Glutamatergic neuron (in vitro differentiated cells): Measurements from ENCODE around the gene ARHGAP28. TPM values are rescaled to one million over a fixed set of nuclear protein-coding genes. Genes with fewer than 3 reads are reported as not detected.

ENCODE experiments used
- DNase-seq: peaks from one replicate; pipeline ENCODE4 v3.0.0; 2022
- H3K27ac Mint-ChIP-seq: one replicate; pipeline ENCODE4 v1.8.0; 2020; ENCODE audit warnings: mild to moderate bottlenecking, mixed read lengths, inconsistent platforms; ENCODE audit not compliant: unreplicated experiment
- H3K27me3 Mint-ChIP-seq: one replicate; pipeline ENCODE4 v1.8.0; 2020; ENCODE audit warnings: mild to moderate bottlenecking, moderate library complexity, mixed read lengths, inconsistent platforms; ENCODE audit not compliant: unreplicated experiment
- H3K36me3 Mint-ChIP-seq: one replicate; pipeline ENCODE4 v1.8.0; 2020; ENCODE audit warnings: mild to moderate bottlenecking, mixed read lengths, inconsistent platforms; ENCODE audit not compliant: unreplicated experiment
- H3K4me1 Mint-ChIP-seq: one replicate; pipeline ENCODE4 v1.8.0; 2020; ENCODE audit warnings: mild to moderate bottlenecking, low read depth, mixed read lengths, inconsistent platforms; ENCODE audit not compliant: unreplicated experiment
- H3K4me3 Mint-ChIP-seq: one replicate; pipeline ENCODE4 v1.8.0; 2020; ENCODE audit warnings: mild to moderate bottlenecking, mixed read lengths, inconsistent platforms; ENCODE audit not compliant: unreplicated experiment
- H3K9me3 Mint-ChIP-seq: one replicate; pipeline ENCODE4 v1.8.0; 2020; ENCODE audit warnings: mild to moderate bottlenecking, moderate library complexity, mixed read lengths, inconsistent platforms; ENCODE audit not compliant: unreplicated experiment
- CTCF ChIP-seq: fragments of 200-600 bp; sonication (generic); IDR thresholded peaks from one replicate; pipeline ENCODE4 v1.5.0; 2021; ENCODE audit not compliant: partially characterized antibody, unreplicated experiment
- total RNA-seq: library from RNA; stranded (reverse); fragmentation: NEBNext Ultra II Directional; extraction: Animal tissue kit (Norgen Biotek cat#: 25700); gene quantifications from one replicate; pipeline ENCODE4 v1.2.1, GENCODE V29; 2021; ENCODE audit not compliant: unreplicated experiment

Gene ARHGAP28
- total RNA-seq, 1 donor from 2014 or later = 36.8 TPM

- peaks cover 3% of the 10 kb centered on the region for H3K27me3 Mint-ChIP-seq
- no peak for TF ChIP-seq CTCF
- H3K27ac Mint-ChIP-seq = no peak overlapping the region
- no peaks in the 10 kb centered on the region for H3K9me3 Mint-ChIP-seq
- H3K4me1 Mint-ChIP-seq = no peaks in the 10 kb centered on the region
- no peaks in the 10 kb centered on the region for H3K36me3 Mint-ChIP-seq
- DNase-seq = no peak
- H3K4me3 Mint-ChIP-seq = no peak overlapping the region
Measured at GRCh38 chr18:6687676-6688075, 41.8 kb upstream of the ARHGAP28 start.

GRCh38 chr18:6708890-6709289, 20.6 kb upstream of the ARHGAP28 start:
- TF ChIP-seq CTCF = no peak
- H3K4me1 Mint-ChIP-seq = no peaks in the 10 kb centered on the region
- H3K27ac Mint-ChIP-seq = no peak overlapping the region
- H3K36me3 Mint-ChIP-seq = no peaks in the 10 kb centered on the region
- H3K9me3 Mint-ChIP-seq = peaks cover 5% of the 10 kb centered on the region
- H3K4me3 Mint-ChIP-seq = no peak overlapping the region
- DNase-seq = no peak
- H3K27me3 Mint-ChIP-seq = peaks cover 2% of the 10 kb centered on the region

GRCh38 chr18:6711467-6711866, 18.0 kb upstream of the ARHGAP28 start:
- Mint-ChIP-seq H3K4me1 (no peaks in the 10 kb centered on the region), H3K27ac (no peak overlapping the region), H3K4me3 (no peak overlapping the region), H3K27me3 (peaks cover 4% of the 10 kb centered on the region), H3K9me3 (peaks cover 3% of the 10 kb centered on the region), H3K36me3 (no peaks in the 10 kb centered on the region)
- DNase-seq = no peak
- TF ChIP-seq CTCF = no peak

GRCh38 chr18:6712401-6712800, 17.1 kb upstream of the ARHGAP28 start:
- Mint-ChIP-seq H3K4me1 (no peaks in the 10 kb centered on the region), H3K27me3 (peaks cover 2% of the 10 kb centered on the region), H3K9me3 (no peaks in the 10 kb centered on the region), H3K27ac (no peak overlapping the region), H3K36me3 (no peaks in the 10 kb centered on the region), H3K4me3 (no peak overlapping the region)
- DNase-seq = no peak
- TF ChIP-seq CTCF = peak; percentile 35

- TF ChIP-seq CTCF = no peak
- Mint-ChIP-seq H3K9me3 (no peaks in the 10 kb centered on the region), H3K4me1 (no peaks in the 10 kb centered on the region), H3K27me3 (peaks cover 2% of the 10 kb centered on the region), H3K27ac (no peak overlapping the region), H3K4me3 (no peak overlapping the region), H3K36me3 (no peaks in the 10 kb centered on the region)
- DNase-seq = no peak
Measured at GRCh38 chr18:6714010-6714409, 15.5 kb upstream of the ARHGAP28 start.
